PC-3 (cell line): Measurements from ENCODE around the gene FUCA2.

ENCODE experiments used
- CTCF ChIP-seq: fragments of 300-600 bp; sonication (generic); conservative IDR thresholded peaks from 2 replicates; pipeline ENCODE4 v1.5.1; 2017; ENCODE audit warnings: antibody characterized with exemption, low read depth, mild to moderate bottlenecking, low read length
- EZH2 ChIP-seq: fragments of 300-600 bp; sonication (generic); IDR thresholded peaks from one replicate; pipeline ENCODE4 v1.6.1; 2017; ENCODE audit warnings: antibody characterized with exemption, mild to moderate bottlenecking, low read length; ENCODE audit not compliant: unreplicated experiment
- EZH2phosphoT487 ChIP-seq: fragments of 300-600 bp; sonication (generic); IDR thresholded peaks from 2 replicates; pipeline ENCODE4 v1.6.1; 2018; ENCODE audit warnings: mild to moderate bottlenecking, antibody characterized with exemption, low read length, borderline replicate concordance

GRCh38 chr6:143485967-143486366, 25.6 kb downstream of the FUCA2 start:
- TF ChIP-seq CTCF (no peak), EZH2phosphoT487 (no peak), EZH2 (no peak)
